HG02763 (cell line): ENCODE results near the gene FBXO2.

Source experiments
- ATAC-seq: cut with Tn5 transposase; IDR thresholded peaks from one replicate; pipeline ENCODE4 v1.9.1; 2021; ENCODE audit warnings: mild to moderate bottlenecking, moderate library complexity; ENCODE audit not compliant: unreplicated experiment

The FBXO2 gene

DNA sequence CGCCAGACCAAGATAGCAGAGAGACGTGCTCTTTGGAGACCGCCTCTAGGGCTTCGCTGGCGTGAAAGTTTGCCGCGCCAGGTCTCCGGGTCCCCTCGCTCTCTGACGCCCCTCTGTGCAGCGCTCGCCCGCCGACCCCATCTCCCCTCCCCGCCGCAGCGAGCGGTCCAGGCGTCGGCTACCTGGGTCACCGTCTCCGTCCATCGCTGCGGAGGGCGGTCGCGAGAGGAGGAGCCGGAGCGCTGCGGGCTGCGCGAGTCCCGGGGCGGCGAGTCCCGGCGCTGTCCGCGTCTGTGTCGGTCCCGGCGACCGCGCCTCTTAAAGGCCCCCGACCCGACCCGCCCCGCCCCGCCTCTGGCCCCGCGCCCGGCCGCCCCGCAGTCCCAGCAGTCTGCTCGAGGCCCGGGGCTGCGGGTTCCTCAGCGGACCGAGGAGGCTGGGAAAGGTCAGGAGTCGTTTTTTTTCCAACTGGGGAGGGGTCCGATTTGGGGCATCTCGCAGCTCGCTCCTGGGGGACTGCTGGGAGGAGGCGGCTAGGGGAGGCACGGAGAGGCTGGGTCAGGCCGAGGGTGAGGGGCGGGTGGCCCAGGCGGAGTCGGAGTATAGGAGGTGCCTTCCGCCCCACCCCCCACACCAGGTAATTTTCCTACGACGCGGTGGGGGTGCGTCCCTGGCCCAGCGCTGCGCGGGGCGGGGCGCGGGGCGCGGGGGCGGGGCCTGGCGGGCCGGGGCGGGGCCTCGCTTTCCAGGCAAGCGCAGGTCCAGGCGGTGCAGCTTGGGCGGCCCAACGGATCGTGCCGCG lies at the start of gene FBXO2, which contains the start of gene FBXO44:
Gene FBXO2 (minus strand): TSS at position 293 of the 802 bp plus-strand sequence. CDS start 89 bp downstream, at position 204.
Gene FBXO44 (plus strand): TSS at position 741 of the 802 bp plus-strand sequence. CDS start 959 bp downstream, outside the sequence.
- ATAC-seq = no peak

DNA sequence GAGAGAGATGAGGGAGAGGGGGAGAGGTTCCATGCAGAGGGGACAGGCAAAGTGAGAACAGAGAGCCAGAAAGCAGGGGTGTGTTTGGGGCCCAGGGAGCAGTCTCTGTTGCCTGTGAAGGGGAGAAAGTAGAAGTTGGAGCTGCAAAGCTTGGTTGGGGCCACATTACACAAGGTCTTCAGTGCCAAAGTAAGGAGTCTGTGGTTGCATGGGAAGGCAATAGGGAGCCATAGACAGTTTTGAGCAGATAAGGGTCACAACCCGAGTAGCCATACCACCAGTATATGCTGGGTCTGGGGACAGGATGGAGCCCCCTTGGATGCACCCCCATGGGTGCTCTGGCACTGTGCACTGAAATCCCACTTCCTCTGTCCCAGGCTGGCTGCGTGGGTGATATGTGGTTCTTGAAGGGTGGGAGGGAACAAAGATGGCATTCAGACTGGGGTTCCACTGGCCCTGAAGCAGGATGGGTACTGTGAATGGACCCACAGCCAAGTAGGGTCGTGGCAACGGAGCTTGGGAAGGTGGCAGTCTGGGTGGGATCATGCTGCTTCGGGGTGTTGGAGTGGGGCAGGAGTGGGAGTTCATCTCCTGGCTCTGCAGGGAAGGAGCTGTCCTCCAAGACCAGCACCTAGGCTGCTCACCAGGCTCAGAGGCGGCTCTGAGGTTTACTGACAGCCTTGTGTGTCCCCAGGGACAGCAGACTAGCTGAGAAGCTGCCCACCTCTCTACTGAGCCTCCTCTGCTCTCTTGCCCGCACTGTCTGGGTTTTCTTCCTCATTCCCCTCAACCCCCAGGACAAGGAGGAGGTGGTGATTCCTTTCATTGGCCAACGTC lies 49.3 kb upstream of the FBXO2 start:
- ATAC-seq = no peak

- ATAC-seq = no peak
Measured at GRCh38 chr1:11701981-11702803, 48.0 kb upstream of the FBXO2 start.

DNA sequence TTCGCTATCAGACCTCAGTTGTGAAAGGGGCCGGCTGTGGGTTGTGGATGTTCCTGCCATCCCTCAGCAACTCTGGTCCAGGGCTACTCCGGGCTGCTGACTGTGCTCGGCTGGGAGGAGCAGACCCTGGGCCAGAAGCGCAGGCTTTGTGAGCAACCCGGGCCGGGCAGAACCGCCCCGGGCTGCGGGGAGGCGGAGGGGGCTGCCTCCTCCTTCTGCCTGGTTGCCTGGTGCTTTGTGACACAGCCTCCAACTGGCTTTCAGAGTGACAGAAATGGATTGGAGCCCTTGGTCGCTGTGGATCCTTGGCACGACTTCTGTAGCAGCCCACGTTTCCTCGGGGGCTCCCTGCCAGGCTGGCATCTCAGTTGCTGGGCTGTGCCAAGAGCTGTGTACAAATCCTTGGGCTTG lies 47.3 kb upstream of the FBXO2 start:
- ATAC-seq = no peak

DNA sequence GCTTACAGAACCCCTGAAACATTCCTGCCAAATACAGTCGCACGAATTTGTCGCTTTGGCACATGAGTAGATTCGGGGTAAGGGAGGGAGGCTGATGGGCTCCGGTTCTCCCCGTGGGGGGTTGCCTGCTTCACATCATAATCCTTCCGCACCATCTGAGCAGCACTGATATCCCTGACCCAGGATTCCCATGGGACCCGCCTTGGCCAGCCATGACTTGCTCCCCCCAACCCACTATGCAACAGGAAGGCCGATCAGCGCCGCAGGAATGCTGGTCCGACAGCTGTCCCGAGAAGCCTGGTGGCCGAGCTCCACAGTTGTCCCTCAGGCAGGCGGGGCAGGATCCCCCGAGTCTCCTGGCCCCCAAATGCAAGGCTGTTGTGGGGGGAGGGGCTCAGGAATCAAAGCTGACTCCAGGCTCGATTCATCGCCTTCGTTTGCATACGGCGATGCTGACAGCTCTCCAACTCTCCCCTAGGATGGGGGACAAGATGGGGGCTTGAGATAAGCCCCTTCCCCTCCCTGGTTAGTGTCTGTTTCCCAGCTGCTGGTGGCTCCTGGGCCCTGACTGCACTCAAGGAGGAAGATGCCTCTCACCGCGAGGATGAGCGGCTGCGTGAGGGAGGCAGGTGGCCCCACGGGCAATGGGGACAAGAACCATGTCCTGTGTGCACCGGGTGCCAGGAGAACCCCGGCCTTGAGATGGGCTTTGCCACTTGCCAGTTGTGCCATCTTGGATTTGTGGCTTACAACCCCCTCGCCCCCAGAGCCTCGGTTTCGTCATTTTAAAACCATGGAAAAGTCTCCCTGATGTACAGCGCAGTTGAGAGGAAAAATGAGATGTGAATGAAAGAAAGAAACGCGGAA lies 46.6 kb upstream of the FBXO2 start:
- ATAC-seq = no peak

- ATAC-seq = no peak
Measured at GRCh38 chr1:11697893-11698210, 43.6 kb upstream of the FBXO2 start.

- ATAC-seq = no peak
Measured at GRCh38 chr1:11697188-11697892, 43.1 kb upstream of the FBXO2 start.

DNA sequence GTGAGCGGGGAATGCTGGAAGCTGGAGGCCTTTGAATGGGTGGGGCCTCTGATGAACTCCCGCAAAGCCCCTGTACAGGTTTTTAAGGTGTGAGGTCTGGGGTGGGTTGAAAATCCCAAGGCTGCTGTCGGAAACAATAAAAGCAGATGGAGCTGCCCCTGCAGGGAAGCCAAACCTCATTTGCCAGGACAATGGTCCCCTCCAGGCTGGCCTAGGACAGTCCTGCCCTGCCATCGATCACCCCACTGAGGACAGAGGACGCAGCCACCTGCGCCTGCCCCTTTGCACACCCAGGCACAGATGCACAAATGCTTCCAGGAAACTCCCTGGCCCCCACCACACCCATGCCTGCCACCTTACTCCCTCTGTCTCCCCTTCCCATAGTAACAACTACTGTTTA lies 41.6 kb upstream of the FBXO2 start:
- ATAC-seq = no peak

GRCh38 chr1:11693917-11694316 lies 39.7 kb upstream of the FBXO2 start:
- no peak for ATAC-seq

- no peak for ATAC-seq
Measured at GRCh38 chr1:11693024-11693590, 38.9 kb upstream of the FBXO2 start.

- no peak for ATAC-seq
Measured at GRCh38 chr1:11691928-11692711, 37.9 kb upstream of the FBXO2 start.

GRCh38 chr1:11691302-11691914 lies 37.2 kb upstream of the FBXO2 start, which contains the start of gene DRAXIN:
TSS of gene DRAXIN (plus strand) at chr1:11691710. CDS start at chr1:11706259, 14,549 bp downstream.
- ATAC-seq = no peak

DNA sequence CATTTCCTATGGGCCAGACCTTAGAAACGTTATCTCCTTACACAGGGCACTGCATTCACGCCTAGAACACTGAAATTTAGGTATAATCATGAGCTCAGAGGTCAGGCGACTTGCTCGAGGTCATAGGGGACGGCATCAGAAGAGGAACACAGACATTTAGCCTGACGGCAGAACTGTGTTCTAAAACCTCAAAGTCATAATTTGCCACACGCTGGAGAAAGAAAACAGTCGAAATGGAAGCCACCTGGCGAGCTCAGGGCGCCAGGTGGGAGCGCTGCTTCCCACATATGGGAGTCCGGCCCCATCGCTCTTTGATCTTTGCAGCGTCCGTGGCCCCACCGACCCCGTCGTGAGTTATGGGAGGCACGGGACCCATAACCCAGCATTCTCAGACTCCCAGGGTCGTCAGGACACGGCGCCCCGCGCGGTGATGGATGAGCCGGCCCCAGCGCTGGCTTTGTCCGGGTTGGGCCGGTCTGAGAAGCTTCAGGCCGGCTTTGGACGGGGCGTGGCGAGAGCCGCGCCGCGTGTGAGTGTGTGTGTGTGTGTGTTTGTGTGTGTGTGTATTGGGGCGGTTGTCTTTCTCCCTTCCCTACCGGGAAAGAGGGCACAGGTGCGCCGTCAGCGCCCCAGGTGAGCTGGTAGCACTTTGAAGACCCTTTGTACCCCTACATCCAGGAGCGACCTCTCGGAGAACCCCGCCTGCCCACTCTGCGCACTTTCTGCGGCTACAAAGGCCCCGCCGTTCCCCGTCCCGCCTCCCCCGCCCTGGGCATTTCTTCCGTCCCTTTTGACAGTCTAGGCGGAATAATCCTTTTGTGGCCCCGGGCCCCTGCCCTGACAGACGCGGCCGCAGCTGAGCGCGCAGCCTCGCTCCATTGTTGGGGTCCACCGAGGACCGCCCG lies 36.4 kb upstream of the FBXO2 start:
- no peak for ATAC-seq

DNA sequence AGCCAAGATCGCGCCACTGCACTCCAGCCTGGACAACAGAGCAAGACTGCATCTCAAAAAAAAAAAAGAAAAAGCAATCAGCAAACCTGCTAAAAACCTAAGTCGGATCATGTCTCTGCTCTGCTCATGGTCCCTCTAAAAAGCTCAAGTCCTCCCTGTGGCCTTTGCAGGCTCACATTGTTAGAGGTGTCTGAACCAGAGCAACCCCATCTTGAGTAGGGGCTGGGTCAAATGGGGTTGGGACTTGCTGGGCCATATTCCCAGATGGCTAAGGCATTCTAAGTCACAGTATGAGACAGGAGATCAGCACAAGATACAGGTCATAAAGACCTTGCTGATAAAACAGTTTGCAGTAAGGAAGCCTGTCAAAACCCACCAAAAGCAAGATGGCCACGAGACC lies 34.3 kb upstream of the FBXO2 start:
- no peak for ATAC-seq

DNA sequence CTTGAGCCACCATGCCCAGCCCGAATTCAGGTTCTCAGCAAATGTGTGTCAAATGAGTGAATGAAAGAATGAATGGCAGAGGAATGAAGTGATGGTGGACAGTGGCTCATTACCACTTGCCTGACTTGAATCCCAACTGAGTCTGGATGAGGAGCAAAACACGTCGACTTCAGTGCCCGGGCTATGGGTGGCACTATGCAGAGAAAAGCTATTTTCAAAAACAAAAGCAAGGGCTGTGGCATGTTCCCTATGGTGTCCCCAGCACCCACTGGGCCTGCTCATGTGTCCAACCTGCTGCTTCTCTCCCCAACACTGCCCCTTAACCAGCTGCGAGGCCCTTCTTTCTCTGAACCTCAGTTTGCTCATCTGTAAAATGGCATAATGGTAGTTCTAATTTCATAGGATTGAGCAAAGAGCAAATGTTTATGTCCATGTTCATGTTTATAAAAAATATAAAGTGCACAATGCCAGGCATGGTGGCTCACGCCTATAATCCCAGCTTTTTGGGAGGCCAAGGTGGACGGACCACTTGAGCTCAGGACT lies 31.1 kb upstream of the FBXO2 start:
- no peak for ATAC-seq

GRCh38 chr1:11684070-11684469 lies 29.8 kb upstream of the FBXO2 start:
- ATAC-seq = no peak

GRCh38 chr1:11682799-11683198 lies 28.6 kb upstream of the FBXO2 start:
- no peak for ATAC-seq
